Loucy (cell line): ENCODE results near the gene PDZD4.
A peak's percentile ranks its signal among the peaks of the same experiment; 100 is the strongest.

Experiments
- H2AFZ ChIP-seq: fragments of 200-600 bp; sonication (generic); 2 replicates; pipeline ENCODE4 v1.6.0; 2016; ENCODE audit warnings: antibody characterized with exemption, mild to moderate bottlenecking, low read length, moderate library complexity
- H3F3A ChIP-seq: fragments of 200-600 bp; 2 replicates; pipeline ENCODE4 v1.6.0; 2016; ENCODE audit warnings: antibody characterized with exemption, low read depth, mild to moderate bottlenecking
- H3K27me3 ChIP-seq: fragments of 200-600 bp; sonication (generic); 2 replicates; pipeline ENCODE4 v1.6.1; 2014; ENCODE audit warnings: low read length, mild to moderate bottlenecking; ENCODE audit not compliant: insufficient read depth, poor library complexity, severe bottlenecking
- H3K36me3 ChIP-seq: fragments of 200-600 bp; sonication (generic); 2 replicates; pipeline ENCODE4 v1.6.1; 2016; ENCODE audit warnings: low read length; ENCODE audit not compliant: insufficient read depth
- H3K4me1 ChIP-seq: fragments of 200-600 bp; sonication (generic); 2 replicates; pipeline ENCODE4 v1.5.1; 2014; ENCODE audit warnings: low read length, mild to moderate bottlenecking; ENCODE audit not compliant: insufficient read depth, poor library complexity, severe bottlenecking
- H3K4me2 ChIP-seq: fragments of 200-600 bp; sonication (generic); 2 replicates; pipeline ENCODE4 v1.6.0; 2014; ENCODE audit warnings: antibody characterized with exemption, low read length, low read depth, mild to moderate bottlenecking; ENCODE audit not compliant: poor library complexity, severe bottlenecking
- H3K4me3 ChIP-seq: fragments of 200-600 bp; sonication (generic); 2 replicates; pipeline ENCODE4 v1.5.1; 2014; ENCODE audit warnings: low read length, mild to moderate bottlenecking, mixed read lengths; ENCODE audit not compliant: poor library complexity, severe bottlenecking
- H3K79me2 ChIP-seq: fragments of 200-600 bp; sonication (generic); 2 replicates; pipeline ENCODE4 v1.6.1; 2014; ENCODE audit warnings: low read length; ENCODE audit not compliant: insufficient read depth
- H3K9ac ChIP-seq: fragments of 200-600 bp; sonication (generic); 2 replicates; pipeline ENCODE4 v1.6.0; 2014; ENCODE audit warnings: mild to moderate bottlenecking, low read depth, low read length, moderate library complexity; ENCODE audit not compliant: poor library complexity, severe bottlenecking
- H3K9me2 ChIP-seq: fragments of 200-600 bp; sonication (generic); replicated peaks from 2 replicates; pipeline ENCODE4 v1.6.1; 2016; ENCODE audit warnings: low read depth, low read length, mixed read lengths
- H3K9me3 ChIP-seq: fragments of 200-600 bp; sonication (generic); 2 replicates; pipeline ENCODE4 v1.6.1; 2014; ENCODE audit warnings: mild to moderate bottlenecking, antibody characterized with exemption, low read length, low read depth; ENCODE audit not compliant: insufficient read depth
- H4K20me1 ChIP-seq: fragments of 200-600 bp; sonication (generic); 2 replicates; pipeline ENCODE4 v1.6.0; 2014; ENCODE audit warnings: antibody characterized with exemption, low read length, mild to moderate bottlenecking; ENCODE audit not compliant: insufficient read depth, poor library complexity, severe bottlenecking
- CTCF ChIP-seq: fragments of 200-600 bp; sonication (generic); conservative IDR thresholded peaks from 2 replicates; pipeline ENCODE4 v1.5.1; 2014; ENCODE audit warnings: mild to moderate bottlenecking, antibody characterized with exemption, low read length
- EZH2phosphoT487 ChIP-seq: fragments of 200-600 bp; IDR thresholded peaks from 2 replicates; pipeline ENCODE4 v1.6.1; 2018; ENCODE audit warnings: antibody characterized with exemption, mild to moderate bottlenecking, moderate library complexity, borderline replicate concordance

Gene PDZD4

GRCh38 chrX:153797415-153798015 lies 32.8 kb downstream of the PDZD4 start:
- TF ChIP-seq EZH2phosphoT487 (no peak), CTCF (no peak)
- Histone ChIP-seq H3K9ac (no peak overlapping the region), H3K36me3 (no peaks in the 10 kb centered on the region), H3K9me3 (no peaks in the 10 kb centered on the region), H3K27me3 (no peaks in the 10 kb centered on the region), H3F3A (no peaks in the 10 kb centered on the region), H3K9me2 (no peaks in the 10 kb centered on the region), H3K4me1 (peaks cover 14% of the 10 kb centered on the region), H2AFZ (no peak overlapping the region), H3K79me2 (peaks cover 46% of the 10 kb centered on the region), H4K20me1 (peaks cover 18% of the 10 kb centered on the region), H3K4me2 (peak overlapping the region; percentile 93), H3K4me3 (no peak overlapping the region)

GRCh38 chrX:153794897-153795816 lies 35.2 kb downstream of the PDZD4 start:
- H4K20me1 ChIP-seq, result peaks cover 18% of the 10 kb centered on the region
- peak overlapping the region; percentile 95 for H3K9ac ChIP-seq
- no peaks in the 10 kb centered on the region for H3F3A ChIP-seq
- no peaks in the 10 kb centered on the region for H3K36me3 ChIP-seq
- H3K9me3 ChIP-seq, result no peaks in the 10 kb centered on the region
- no peaks in the 10 kb centered on the region for H3K27me3 ChIP-seq
- no peak overlapping the region for H2AFZ ChIP-seq
- H3K4me2 ChIP-seq, result peak overlapping the region; percentile 93
- TF ChIP-seq CTCF, result no peak
- TF ChIP-seq EZH2phosphoT487, result no peak
- H3K9me2 ChIP-seq, result no peaks in the 10 kb centered on the region
- H3K4me3 ChIP-seq, result peak overlapping the region; percentile 94
- H3K4me1 ChIP-seq, result peaks cover 26% of the 10 kb centered on the region
- H3K79me2 ChIP-seq, result peaks cover 69% of the 10 kb centered on the region

DNA sequence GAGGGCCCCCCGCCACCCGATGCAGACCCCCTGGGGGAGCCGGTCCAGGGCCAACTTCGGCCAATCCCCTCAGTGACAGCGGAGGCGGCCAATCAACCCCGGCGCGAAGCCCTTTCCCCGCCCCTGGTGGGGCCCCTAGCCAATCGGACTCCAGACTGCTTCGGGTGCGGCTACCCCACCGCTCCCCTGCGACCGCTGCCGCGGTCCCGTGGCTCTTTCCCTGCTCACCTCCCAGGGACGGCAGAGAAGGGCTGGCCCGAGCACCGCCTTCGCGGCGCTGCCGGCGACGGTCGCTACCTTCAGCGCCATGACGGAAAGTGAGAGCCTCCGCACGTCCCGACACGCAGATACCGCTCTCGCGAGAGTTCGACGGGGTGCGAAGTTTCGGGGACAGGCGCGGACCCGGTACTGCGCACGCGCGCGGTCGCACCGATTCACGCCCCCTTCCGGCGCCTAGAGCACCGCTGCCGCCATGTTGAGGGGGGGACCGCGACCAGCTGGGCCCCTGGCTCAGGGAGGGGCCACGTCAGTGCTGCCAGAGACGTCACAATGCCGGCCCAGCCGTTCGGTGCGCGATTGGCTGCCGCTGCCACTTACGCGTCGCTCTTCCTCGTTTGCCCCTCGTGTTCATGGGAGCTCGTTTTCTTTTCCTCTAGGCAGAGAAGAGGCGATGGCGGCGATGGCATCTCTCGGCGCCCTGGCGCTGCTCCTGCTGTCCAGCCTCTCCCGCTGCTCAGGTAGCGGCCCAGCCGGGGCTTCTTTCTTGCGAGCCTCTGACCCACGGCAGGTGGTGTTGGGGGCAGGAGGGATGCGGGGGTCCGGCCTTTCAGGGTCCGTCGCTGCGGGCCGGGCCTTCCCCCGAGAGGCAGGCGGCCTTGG lies 36.1 kb downstream of the PDZD4 start, which contains the start of the genes IDH3G and SSR4:
Gene IDH3G, minus strand, starts transcription at position 358 of the 879 bp plus-strand sequence. Its CDS starts 49 bp downstream, at position 309.
Gene SSR4, plus strand, starts transcription at position 651 of the 879 bp plus-strand sequence. Its CDS starts 20 bp downstream, at position 671.
- H3K79me2 ChIP-seq, result peaks cover 71% of the 10 kb centered on the region
- H2AFZ ChIP-seq, result peak within 1 kb of the TSS; percentile 83; the same call in 1 of the 2 replicates
- H3K4me2 ChIP-seq, result peak within 1 kb of the TSS; percentile 93
- H4K20me1 ChIP-seq, result peaks cover 18% of the 10 kb centered on the region
- H3K9me3 ChIP-seq, result no peaks in the 10 kb centered on the region
- H3K9me2 ChIP-seq, result no peaks in the 10 kb centered on the region
- H3F3A ChIP-seq, result no peaks in the 10 kb centered on the region
- H3K36me3 ChIP-seq, result no peaks in the 10 kb centered on the region
- TF ChIP-seq CTCF (no peak), EZH2phosphoT487 (no peak)
- peak within 1 kb of the TSS; percentile 95 for H3K9ac ChIP-seq
- H3K4me1 ChIP-seq, result peaks cover 26% of the 10 kb centered on the region
- H3K27me3 ChIP-seq, result no peaks in the 10 kb centered on the region
- peak within 1 kb of the TSS; percentile 94 for H3K4me3 ChIP-seq
